H1 (cell line): ENCODE data around the gene EML1. TPM values are rescaled to one million over a fixed set of nuclear protein-coding genes. Genes with fewer than 3 reads are reported as not detected.

Experiments used
- CTCF ChIA-PET: fragments of 300-600 bp; sonication (Branson Sonifier 250); formaldehyde crosslinking; loops from one replicate; lab custom pipeline; 2021; ENCODE audit not compliant: partially characterized antibody; lab: Charles Lee
- POLR2A ChIA-PET: fragments of 300-600 bp; sonication (Branson Sonifier 250); formaldehyde crosslinking; loops from one replicate; lab custom pipeline; 2021; ENCODE audit warnings: inconsistent platforms; ENCODE audit not compliant: partially characterized antibody; lab: Charles Lee
- DNase-seq, 2 experiments: peaks; one replicate each; pipeline versions ENCODE4 v3.0.0 to v3.0.0-alpha.2; 2010 to 2022; ENCODE audit warnings: low spot score in 2 of 2, low read depth in 1 of 2, mixed read lengths in 1 of 2
- FAIRE-seq: peaks from 2 replicates; lab custom pipeline; 2011; peaks lifted over from hg19 to GRCh38; lab: Jason Lieb, UNC
- H2AFZ ChIP-seq: 2 replicates; pipeline ENCODE4 v1.8.1; 2012; ENCODE audit warnings: low read length, inconsistent platforms
- H2AK5ac ChIP-seq: 2 replicates; pipeline ENCODE4 v1.6.1; 2013; ENCODE audit warnings: low read depth, low read length
- H2BK120ac ChIP-seq: replicated peaks from 2 replicates; pipeline ENCODE3; 2013; ENCODE audit warnings: low read depth, low read length, inconsistent platforms
- H2BK12ac ChIP-seq: 2 replicates; pipeline ENCODE4 v1.6.1; 2013; ENCODE audit warnings: low read depth, low read length
- H2BK15ac ChIP-seq: 2 replicates; pipeline ENCODE4 v1.6.1; 2013; ENCODE audit warnings: low read length
- H2BK20ac ChIP-seq: 2 replicates; pipeline ENCODE4 v1.6.1; 2013; ENCODE audit warnings: low read length
- H2BK5ac ChIP-seq: 2 replicates; pipeline ENCODE4 v1.6.1; 2013; ENCODE audit warnings: low read depth, low read length
- H3K14ac ChIP-seq: 2 replicates; pipeline ENCODE4 v1.6.1; 2013; ENCODE audit warnings: inconsistent platforms; ENCODE audit not compliant: insufficient read length
- H3K18ac ChIP-seq: 2 replicates; pipeline ENCODE4 v1.6.1; 2013; ENCODE audit warnings: low read length; ENCODE audit errors: extremely low read depth
- H3K23ac ChIP-seq: 2 replicates; pipeline ENCODE4 v1.6.1; 2013; ENCODE audit warnings: inconsistent platforms; ENCODE audit not compliant: insufficient read length
- H3K23me2 ChIP-seq: 2 replicates; pipeline ENCODE4 v1.6.1; 2013; ENCODE audit warnings: low read depth, low read length
- H3K27ac ChIP-seq: 2 replicates; pipeline ENCODE4 v1.6.1; 2011; ENCODE audit warnings: low read depth, low read length, inconsistent platforms
- H3K27me3 ChIP-seq, 4 experiments: replicated peaks in 1 of 4; 1 replicate in 1 of 4; 2 replicates in 3 of 4; pipeline versions ENCODE4 v1.6.1 to v1.8.1; 2011 to 2013; ENCODE audit warnings: low read length in 3 of 4, mild to moderate bottlenecking in 3 of 4, inconsistent platforms in 2 of 4, mixed read lengths in 2 of 4, moderate library complexity in 1 of 4; ENCODE audit not compliant: control insufficient read depth in 3 of 4, insufficient read depth in 3 of 4; ENCODE audit errors: extremely low read depth in 1 of 4
- H3K36me3 ChIP-seq, 4 experiments: 2 replicates each; pipeline versions ENCODE4 v1.6.1 to v1.8.1; 2011 to 2013; ENCODE audit warnings: mild to moderate bottlenecking in 4 of 4, low read length in 3 of 4, moderate library complexity in 2 of 4, control low read depth in 1 of 4, inconsistent platforms in 1 of 4; ENCODE audit not compliant: insufficient read depth in 4 of 4, control insufficient read depth in 2 of 4
- H3K4ac ChIP-seq: replicated peaks from 2 replicates; pipeline ENCODE3; 2013; ENCODE audit warnings: low read length, low read depth, mixed read lengths, inconsistent platforms; ENCODE audit not compliant: insufficient read length
- H3K4me1 ChIP-seq, 4 experiments: replicated peaks in 1 of 4; 1 replicate in 1 of 4; 2 replicates in 3 of 4; pipeline versions ENCODE4 v1.6.1 to v1.8.1; 2011 to 2013; ENCODE audit warnings: low read length in 3 of 4, inconsistent platforms in 2 of 4, mixed read lengths in 1 of 4; ENCODE audit not compliant: insufficient read depth in 4 of 4, control insufficient read depth in 3 of 4
- H3K4me2 ChIP-seq, 2 experiments: 2 replicates each; pipeline versions ENCODE4 v1.6.1 to v1.8.1; 2011 to 2013; ENCODE audit warnings: low read depth in 2 of 2, low read length in 2 of 2, control low read depth in 1 of 2, inconsistent platforms in 1 of 2, mild to moderate bottlenecking in 1 of 2; ENCODE audit not compliant: insufficient read depth in 1 of 2
- H3K4me3 ChIP-seq, 4 experiments: fragments of 200-600, 300-600 bp in 1 of 4; sonication (generic), shearing (Covaris generic), sonication (Bioruptor Twin) in 1 of 4; 2 replicates each; pipeline versions ENCODE4 v1.5.1 to v1.8.1; 2011 to 2016; ENCODE audit warnings: low read length in 4 of 4, low read depth in 3 of 4, control low read depth in 2 of 4, inconsistent platforms in 2 of 4, mild to moderate bottlenecking in 2 of 4, mixed read lengths in 1 of 4, moderate library complexity in 1 of 4; ENCODE audit not compliant: insufficient read depth in 2 of 4; ENCODE audit errors: extremely low read depth in 1 of 4
- H3K56ac ChIP-seq: replicated peaks from 2 replicates; pipeline ENCODE3; 2013; ENCODE audit warnings: low read depth, mild to moderate bottlenecking, mixed read lengths, low read length, inconsistent platforms; ENCODE audit not compliant: insufficient read length
- H3K79me1 ChIP-seq: 2 replicates; pipeline ENCODE4 v1.6.1; 2013; ENCODE audit warnings: low read depth, low read length, control low read depth
- H3K79me2 ChIP-seq, 2 experiments: 2 replicates each; pipeline versions ENCODE4 v1.6.1 to v1.8.1; 2012 to 2013; ENCODE audit warnings: low read length in 2 of 2, mild to moderate bottlenecking in 2 of 2, inconsistent platforms in 1 of 2; ENCODE audit not compliant: insufficient read depth in 2 of 2, control insufficient read depth in 1 of 2
- H3K9ac ChIP-seq, 4 experiments: replicated peaks in 1 of 4; 1 replicate in 1 of 4; 2 replicates in 3 of 4; pipeline versions ENCODE4 v1.6.1 to v1.8.1; 2011 to 2013; ENCODE audit warnings: low read depth in 3 of 4, low read length in 3 of 4, control low read depth in 2 of 4, mild to moderate bottlenecking in 2 of 4, moderate library complexity in 2 of 4, inconsistent platforms in 1 of 4; ENCODE audit errors: extremely low read depth in 1 of 4
- H3K9me3 ChIP-seq, 2 experiments: 2 replicates each; pipeline versions ENCODE4 v1.6.1 to v1.8.1; 2012 to 2013; ENCODE audit warnings: mild to moderate bottlenecking in 2 of 2, moderate library complexity in 2 of 2, control low read depth in 1 of 2, inconsistent platforms in 1 of 2, low read depth in 1 of 2, low read length in 1 of 2, mixed read lengths in 1 of 2; ENCODE audit not compliant: insufficient read depth in 2 of 2
- H4K20me1 ChIP-seq, 2 experiments: replicated peaks in 1 of 2; 2 replicates each; pipeline versions ENCODE3 to v1.8.1; 2011 to 2013; ENCODE audit warnings: inconsistent platforms in 2 of 2, low read length in 2 of 2, mild to moderate bottlenecking in 1 of 2; ENCODE audit not compliant: insufficient read depth in 2 of 2, control insufficient read depth in 1 of 2
- H4K5ac ChIP-seq: 2 replicates; pipeline ENCODE4 v1.6.1; 2013; ENCODE audit warnings: low read length, low read depth, mixed read lengths, inconsistent platforms; ENCODE audit not compliant: insufficient read length
- H4K8ac ChIP-seq: 2 replicates; pipeline ENCODE4 v1.8.0; 2013; ENCODE audit warnings: mild to moderate bottlenecking, moderate library complexity, low read length, inconsistent platforms; ENCODE audit not compliant: insufficient read depth; ENCODE audit errors: extremely low read depth
- H4K91ac ChIP-seq: replicated peaks from 2 replicates; pipeline ENCODE3; 2013; ENCODE audit warnings: low read length, mixed read lengths, inconsistent platforms; ENCODE audit not compliant: insufficient read length
- BCL11A ChIP-seq, 2 experiments: IDR thresholded peaks; one replicate each; pipeline ENCODE4 v1.6.1; 2011; ENCODE audit warnings: low read depth in 2 of 2, low read length in 2 of 2, mild to moderate bottlenecking in 2 of 2
- CHD1 ChIP-seq: IDR thresholded peaks from 2 replicates; pipeline ENCODE4 v1.6.1; 2012; ENCODE audit warnings: low read depth, low read length, improper control_type of control experiment
- GABPA ChIP-seq: IDR thresholded peaks from 2 replicates; pipeline ENCODE4 v1.6.1; 2011; ENCODE audit warnings: mild to moderate bottlenecking, low read length, moderate library complexity, borderline replicate concordance; ENCODE audit not compliant: insufficient read depth
- HDAC6 ChIP-seq: IDR thresholded peaks from one replicate; pipeline ENCODE4 v1.7.1; 2012; ENCODE audit warnings: low read depth, mild to moderate bottlenecking, inconsistent platforms, low read length, moderate library complexity
- JUN ChIP-seq: IDR thresholded peaks from 2 replicates; pipeline ENCODE4 v1.6.1; 2011; ENCODE audit warnings: low read depth, mild to moderate bottlenecking, improper control_type of control experiment, low read length
- JUND ChIP-seq: IDR thresholded peaks from 2 replicates; pipeline ENCODE4 v1.6.1; 2011; ENCODE audit warnings: mild to moderate bottlenecking, improper control_type of control experiment, low read length
- MAFK ChIP-seq: IDR thresholded peaks from 2 replicates; pipeline ENCODE4 v1.6.1; 2012; ENCODE audit warnings: low read depth, mild to moderate bottlenecking, improper control_type of control experiment, low read length
- MAX ChIP-seq: IDR thresholded peaks from 2 replicates; pipeline ENCODE4 v1.6.1; 2012; ENCODE audit warnings: inconsistent platforms
- PHF8 ChIP-seq: fragments of 200-600 bp; sonication (generic); conservative IDR thresholded peaks from 2 replicates; pipeline ENCODE4 v1.7.1; 2012; ENCODE audit warnings: low read depth, mild to moderate bottlenecking, inconsistent platforms, low read length, moderate library complexity
- POLR2AphosphoS5 ChIP-seq: IDR thresholded peaks from 2 replicates; pipeline ENCODE4 v1.6.1; 2011; ENCODE audit warnings: low read depth, low read length
- RBBP5 ChIP-seq: IDR thresholded peaks from 2 replicates; pipeline ENCODE4 v1.7.1; 2012; ENCODE audit warnings: low read depth, mild to moderate bottlenecking, inconsistent platforms, low read length, moderate library complexity, borderline replicate concordance
- RFX5 ChIP-seq: IDR thresholded peaks from 2 replicates; pipeline ENCODE4 v1.6.1; 2011; ENCODE audit warnings: low read depth, low read length, improper control_type of control experiment, borderline replicate concordance
- TBP ChIP-seq: IDR thresholded peaks from 2 replicates; pipeline ENCODE4 v1.6.1; 2011; ENCODE audit warnings: low read depth, low read length, improper control_type of control experiment
- YY1 ChIP-seq: IDR thresholded peaks from 2 replicates; pipeline ENCODE4 v1.6.1; 2011; ENCODE audit warnings: low read depth, mild to moderate bottlenecking, low read length
- WGBS, 2 experiments: shearing (Covaris generic) in 1 of 2; methylation state at CpG; one replicate each; pipeline versions ENCODE4 v1.1.6 to v1.1.7; 2013 to 2015; ENCODE audit warnings: low lambda C conversion rate in 2 of 2, mixed read lengths in 2 of 2, inconsistent platforms in 1 of 2, low coverage in 1 of 2, missing lambda C conversion rate in 1 of 2; ENCODE audit not compliant: insufficient replicate concordance in 2 of 2, insufficient coverage in 1 of 2, insufficient read length in 1 of 2; ENCODE audit errors: extremely low coverage in 1 of 2, missing lambda C conversion rate in 1 of 2; 5-methylcytosine and 5-hydroxymethylcytosine counted together
- polyA plus RNA-seq, 7 experiments: library from polyadenylated mRNA; depleted of rRNA in 3 of 7; stranded (reverse) in 5 of 7; unstranded in 2 of 7; fragments of >200 nt in 5 of 7; fragments of 200-250 nt in 2 of 7; gene quantifications; 1 replicate in 5 of 7; 2 replicates in 1 of 7; 4 replicates in 1 of 7; pipeline versions ENCODE4 v1.2.1 to v1.2.3, GENCODE V29; 2011 to 2013; ENCODE audit warnings: missing spikeins in 2 of 7, mixed read lengths in 2 of 7
- total RNA-seq: library from RNA; stranded (reverse); fragmentation: NEBNext Ultra II Directional; extraction: Animal tissue kit (Norgen Biotek cat#: 25700); gene quantifications from 2 replicates; pipeline ENCODE4 v1.2.1, GENCODE V29; 2021

EML1 gene
- total and polyA plus RNA-seq, 2 of the 8 experiments (the other 6 are each of a cell fraction or from before 2014, with no cell fraction given), result 11.1 to 24.7 TPM

DNA sequence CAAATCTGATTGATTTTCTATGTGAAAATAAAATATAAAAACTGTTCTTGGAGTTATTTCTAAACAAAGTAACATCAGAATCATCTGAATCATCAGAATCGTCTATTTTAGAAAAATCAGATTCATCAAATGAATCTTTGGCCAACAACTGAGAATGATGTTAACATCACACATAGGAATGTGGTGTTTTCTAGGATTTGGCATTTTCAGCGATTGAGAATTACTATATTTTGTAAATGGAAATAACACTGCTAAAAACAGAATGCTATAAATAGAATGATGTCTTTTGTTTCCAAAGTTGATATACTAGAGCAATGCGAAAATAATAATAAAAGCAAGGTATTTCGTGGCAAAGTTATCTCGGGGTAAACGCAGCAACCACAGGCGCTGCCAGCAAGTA, 198.1 kb downstream of the EML1 start:
- H3K79me2 ChIP-seq, result peaks cover 0 to 20% of the 10 kb centered on the region in 2 experiments; a peak in 2 of 4 replicates
- no peak overlapping the region for H2BK12ac ChIP-seq
- WGBS, 2 experiments, result 92% methylated on average over 7 of the region's 7 CpGs; no CpG with 5 or more reads in 1 of the 2 experiments
- H3K4me2 ChIP-seq, result no peak overlapping the region
- H3K23me2 ChIP-seq, result no peaks in the 10 kb centered on the region
- H4K8ac ChIP-seq, result no peak overlapping the region
- no peaks in the 10 kb centered on the region for H4K20me1 ChIP-seq
- FAIRE-seq, result no peak
- H2BK20ac ChIP-seq, result no peak overlapping the region
- no peak overlapping the region for H4K91ac ChIP-seq
- H3K27ac ChIP-seq, result no peak overlapping the region
- H3K4me1 ChIP-seq, result no peaks in the 10 kb centered on the region
- no peak overlapping the region for H2AK5ac ChIP-seq
- H3K23ac ChIP-seq, result no peak overlapping the region
- H3K4ac ChIP-seq, result no peak overlapping the region
- TF ChIP-seq POLR2AphosphoS5, result no peak
- no peak for TF ChIP-seq TBP
- TF ChIP-seq HDAC6, result no peak
- no peak for TF ChIP-seq MAX
- TF ChIP-seq CHD1, result no peak
- no peak for TF ChIP-seq YY1
- no peak for TF ChIP-seq RFX5
- no peak for TF ChIP-seq RBBP5
- TF ChIP-seq PHF8, result no peak
- no peak for TF ChIP-seq JUN
- no peak for TF ChIP-seq JUND
- TF ChIP-seq BCL11A (IDR thresholded peaks at IDR 0.05; ENCODE audit: low read depth in 2 of 2, low read length in 2 of 2), result no peak
- no peak for TF ChIP-seq MAFK
- no peak for TF ChIP-seq GABPA
- TF ChIP-seq, all 59 proteins: peak for 0
- no peak overlapping the region for H2BK15ac ChIP-seq
- DNase-seq, result no peak
- H3K9me3 ChIP-seq, result peaks cover 3 to 5% of the 10 kb centered on the region in 2 experiments; a peak in 1 of 4 replicates
- H2AFZ ChIP-seq, result no peak overlapping the region
- POLR2A ChIA-PET, result no interaction called here
- no peaks in the 10 kb centered on the region for H3K27me3 ChIP-seq
- CTCF ChIA-PET, result interaction anchor here (1.0 to 1.9 kb wide), 2 partner anchors 8 to 42 kb away, joined by 3 to 7 read pairs; no protein-coding TSS in a partner anchor
- H3K18ac ChIP-seq, result no peak overlapping the region
- H3K56ac ChIP-seq, result no peak overlapping the region
- H3K36me3 ChIP-seq, result 0 out of 8 replicates have a peak, but pooled peaks cover 0 to 2% (median 0%) of the 10 kb centered on the region in 4 experiments
- H3K79me1 ChIP-seq, result no peaks in the 10 kb centered on the region
- no peak overlapping the region for H4K5ac ChIP-seq
- H3K9ac ChIP-seq, result no peak overlapping the region
- no peak overlapping the region for H2BK120ac ChIP-seq
- H2BK5ac ChIP-seq, result no peak overlapping the region
- H3K4me3 ChIP-seq, result no peak overlapping the region
- no peak overlapping the region for H3K14ac ChIP-seq
